Stomach (tissue), 9 donors: ENCODE data around the gene GRK2. TPM values are rescaled to one million over a fixed set of nuclear protein-coding genes. Genes with fewer than 3 reads are reported as not detected.

Experiments used
- DNase-seq, 2 donors: peaks; one replicate each; pipeline versions ENCODE4 v3.0.0 to v3.0.0-alpha.2; 2013 to 2019
- H3K27ac ChIP-seq, 5 donors: fragments of 200-600 bp in 4 of 5; sonication (generic) in 4 of 5; one replicate each; pipeline ENCODE4 v1.5.1; 2013 to 2019; ENCODE audit warnings: mild to moderate bottlenecking in 1 of 5, moderate library complexity in 1 of 5
- H3K27me3 ChIP-seq, 3 donors: fragments of 200-600 bp; sonication (generic); one replicate each; pipeline ENCODE4 v1.5.1; 2017 to 2019; ENCODE audit warnings: mixed run types in 1 of 3
- H3K36me3 ChIP-seq, 4 donors: fragments of 200-600 bp; sonication (generic); 1 replicate in 3 of 4; 2 replicates in 1 of 4; pipeline ENCODE4 v1.5.1; 2016 to 2019
- H3K4me1 ChIP-seq, 4 donors: fragments of 200-600 bp; sonication (generic); one replicate each; pipeline ENCODE4 v1.5.1; 2016 to 2019
- H3K4me3 ChIP-seq, 4 donors: fragments of 200-600 bp; sonication (generic) in 3 of 4; one replicate each; pipeline ENCODE4 v1.5.1; 2016 to 2019; ENCODE audit warnings: mild to moderate bottlenecking in 1 of 4
- H3K9me3 ChIP-seq, 4 donors: fragments of 200-600 bp; sonication (generic); one replicate each; pipeline ENCODE4 v1.5.1; 2016 to 2019
- EP300 ChIP-seq: sonication (generic); formaldehyde crosslinking; IDR thresholded peaks from one replicate; pipeline ENCODE4 v1.6.1; 2017; ENCODE audit warnings: antibody characterized with exemption
- POLR2A ChIP-seq, 4 donors: fragments of 450-650 bp; IDR thresholded peaks; one replicate each; pipeline ENCODE4 v1.6.1; 2016; ENCODE audit warnings: antibody characterized with exemption in 4 of 4, control low read depth in 2 of 4, mild to moderate bottlenecking in 1 of 4, moderate library complexity in 1 of 4
- POLR2AphosphoS5 ChIP-seq, 3 donors: sonication (generic); formaldehyde crosslinking; IDR thresholded peaks; one replicate each; pipeline ENCODE4 v1.6.1; 2016; ENCODE audit warnings: antibody characterized with exemption in 3 of 3
- WGBS, 5 donors: extraction: QIAGEN DNeasy Blood & Tissue Kit in 3 of 5; methylation state at CpG; one replicate each; pipeline versions ENCODE4 v1.1.5 to v1.1.7; 2013 to 2018; 5-methylcytosine and 5-hydroxymethylcytosine counted together
- intact Hi-C: fragments of 100-400 bp; cut with DNase I; formaldehyde crosslinking; loops from one replicate; pipeline ENCODE4 v1.15.1; 2023; ENCODE audit warnings: low total_unique reads
- polyA plus RNA-seq, 3 donors: library from polyadenylated mRNA; stranded (reverse); fragments of 200-250 nt; gene quantifications; one replicate each; pipeline ENCODE4 v1.2.3, GENCODE V29; 2013
- total RNA-seq, 5 donors: library from RNA; depleted of rRNA; stranded (reverse); fragments of >200 nt; gene quantifications; one replicate each; pipeline versions ENCODE4 v1.1.0 to v1.2.3, GENCODE V29; 2014 to 2016
- TF ChIP-seq, protein P1 (sequence below), 7 experiments: fragments of 450-650 bp in 4 of 7; fragments of 200-600 bp in 3 of 7; sonication (generic) in 3 of 7; IDR thresholded peaks; one replicate each; pipeline ENCODE4 v1.5.1; 2016 to 2019; ENCODE audit warnings: antibody characterized with exemption in 7 of 7, control low read depth in 2 of 7, mild to moderate bottlenecking in 1 of 7
- donor health status: healthy with polysubstance abuse.
- donor health status: Bipolar disorder and iron deficiency.
- donor health status: healthy.

The GRK2 gene
- total and polyA plus RNA-seq, 8 donors = 44.0 to 266 (median 86.2) TPM

DNA sequence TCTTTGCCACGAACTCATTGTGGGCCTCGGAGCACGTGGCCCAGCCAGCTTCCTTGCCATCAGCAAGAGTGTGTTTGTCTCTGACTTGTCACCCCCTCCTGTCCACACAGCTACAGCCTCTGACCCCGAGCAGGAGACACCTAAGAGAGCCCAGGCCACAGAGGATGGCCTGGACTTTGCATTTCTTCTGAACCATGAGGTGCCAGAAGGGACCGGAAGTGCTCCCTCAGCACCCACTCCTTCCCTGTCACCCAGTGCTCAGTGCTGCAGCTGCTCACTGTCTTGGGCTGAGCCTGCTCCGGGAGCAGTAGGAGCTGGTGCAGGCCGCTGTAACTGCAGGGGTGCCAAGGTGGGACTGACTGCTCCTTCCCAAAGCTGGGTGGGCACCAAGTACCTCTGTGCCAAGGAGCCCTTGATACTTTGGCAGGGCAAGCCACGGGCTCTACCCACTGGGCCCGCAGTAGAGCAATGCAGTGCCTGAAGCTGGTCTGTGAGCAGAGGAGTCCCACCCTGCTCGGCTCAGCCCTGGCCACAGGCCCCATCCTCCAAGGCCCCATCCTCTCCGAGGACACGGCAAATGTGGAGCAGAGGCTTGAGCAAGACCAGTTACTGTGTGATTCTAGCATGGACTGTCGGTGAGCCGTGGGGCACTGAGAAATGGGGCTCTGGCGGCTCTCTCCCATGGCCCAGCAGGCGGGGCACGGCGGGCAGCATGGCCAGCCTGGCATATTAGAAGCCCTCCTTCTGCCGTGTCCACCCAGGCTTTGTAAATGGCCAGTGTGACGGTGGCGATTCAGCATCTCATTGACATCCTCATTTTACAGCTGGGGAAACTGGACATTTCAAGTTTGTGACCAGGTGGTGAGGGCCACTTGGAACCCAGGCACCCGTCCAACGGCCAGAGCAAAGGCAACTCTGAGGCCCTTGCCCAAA, 6.3 kb downstream of the GRK2 start:
- H3K9me3 ChIP-seq = no peaks in the 10 kb centered on the region
- H3K4me1 ChIP-seq = peaks cover 98 to 100% (median 100%) of the 10 kb centered on the region in 4 donors
- peak overlapping the region; percentile 64 to 95 (median 92) for H3K27ac ChIP-seq
- H3K4me3 ChIP-seq = peak overlapping the region in 2 of 4 donors; percentile 96 to 98
- H3K36me3 ChIP-seq = peaks cover 0 to 31% (median 18%) of the 10 kb centered on the region in 4 donors
- no peak for TF ChIP-seq POLR2AphosphoS5 (IDR thresholded peaks at IDR 0.05)
- TF ChIP-seq POLR2A (IDR thresholded peaks at IDR 0.05) = no peak
- no peak for TF ChIP-seq EP300
- TF ChIP-seq, protein P1, sequence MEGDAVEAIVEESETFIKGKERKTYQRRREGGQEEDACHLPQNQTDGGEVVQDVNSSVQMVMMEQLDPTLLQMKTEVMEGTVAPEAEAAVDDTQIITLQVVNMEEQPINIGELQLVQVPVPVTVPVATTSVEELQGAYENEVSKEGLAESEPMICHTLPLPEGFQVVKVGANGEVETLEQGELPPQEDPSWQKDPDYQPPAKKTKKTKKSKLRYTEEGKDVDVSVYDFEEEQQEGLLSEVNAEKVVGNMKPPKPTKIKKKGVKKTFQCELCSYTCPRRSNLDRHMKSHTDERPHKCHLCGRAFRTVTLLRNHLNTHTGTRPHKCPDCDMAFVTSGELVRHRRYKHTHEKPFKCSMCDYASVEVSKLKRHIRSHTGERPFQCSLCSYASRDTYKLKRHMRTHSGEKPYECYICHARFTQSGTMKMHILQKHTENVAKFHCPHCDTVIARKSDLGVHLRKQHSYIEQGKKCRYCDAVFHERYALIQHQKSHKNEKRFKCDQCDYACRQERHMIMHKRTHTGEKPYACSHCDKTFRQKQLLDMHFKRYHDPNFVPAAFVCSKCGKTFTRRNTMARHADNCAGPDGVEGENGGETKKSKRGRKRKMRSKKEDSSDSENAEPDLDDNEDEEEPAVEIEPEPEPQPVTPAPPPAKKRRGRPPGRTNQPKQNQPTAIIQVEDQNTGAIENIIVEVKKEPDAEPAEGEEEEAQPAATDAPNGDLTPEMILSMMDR (IDR thresholded peaks at IDR 0.05) = no peak
- no peaks in the 10 kb centered on the region for H3K27me3 ChIP-seq
- 51 to 61% (median 56%) methylated on average over 18 to 23 of the region's 23 CpGs for WGBS, 5 donors
- DNase-seq = no peak
- intact Hi-C loops = no loop called here

DNA sequence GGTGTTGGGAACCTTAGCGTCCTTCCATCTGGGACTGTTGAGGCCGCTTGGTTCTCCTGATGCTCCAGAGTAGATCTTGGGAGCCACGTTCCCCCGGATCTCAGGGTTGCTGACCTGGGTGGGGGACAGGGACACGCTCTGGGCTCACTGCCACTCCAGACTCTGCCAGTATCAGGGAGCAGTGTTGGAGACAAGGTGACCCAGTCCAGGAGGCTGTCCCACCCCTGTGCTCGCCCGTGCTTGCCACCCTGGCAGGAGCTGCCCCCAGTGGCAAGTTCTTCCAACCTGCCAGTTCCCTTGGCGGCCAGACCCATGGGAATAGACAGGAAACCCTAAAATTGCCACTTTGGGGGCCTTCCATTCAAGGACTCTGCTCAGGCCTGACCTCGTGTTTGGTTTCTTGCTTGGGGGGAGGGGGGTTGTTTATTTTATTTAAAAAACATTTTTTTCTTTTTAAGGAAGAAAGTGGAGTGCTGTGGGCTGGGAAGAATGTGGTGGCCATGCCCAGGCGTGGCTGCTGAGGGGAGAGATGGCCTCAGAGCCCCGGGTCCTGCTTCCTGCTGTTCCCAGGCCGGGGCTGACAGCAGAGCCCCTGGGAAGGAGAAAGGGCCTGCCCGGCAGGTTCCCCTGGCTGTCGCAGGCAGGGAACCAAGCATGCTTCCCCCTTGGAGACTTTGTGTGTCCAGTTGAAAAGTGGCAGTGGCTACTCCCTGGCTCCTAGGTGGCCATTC, 7.2 kb downstream of the GRK2 start:
- WGBS, 5 donors = 17 to 29% (median 24%) methylated on average over 12 to 14 of the region's 14 CpGs
- TF ChIP-seq POLR2A (IDR thresholded peaks at IDR 0.05) (no peak), EP300 (no peak), POLR2AphosphoS5 (IDR thresholded peaks at IDR 0.05) (no peak)
- TF ChIP-seq, protein P1 (IDR thresholded peaks at IDR 0.05) = no peak
- Histone ChIP-seq H3K27ac (peak overlapping the region; percentile 64 to 95 (median 92)), H3K4me3 (peak overlapping the region in 1 of 4 donors; percentile 98), H3K27me3 (no peaks in the 10 kb centered on the region), H3K36me3 (peaks cover 0 to 34% (median 16%) of the 10 kb centered on the region in 4 donors), H3K4me1 (peaks cover 98 to 100% (median 100%) of the 10 kb centered on the region in 4 donors), H3K9me3 (no peaks in the 10 kb centered on the region)
- DNase-seq = peak in 1 of 2 donors; percentile 60
- intact Hi-C loops = no loop called here

DNA sequence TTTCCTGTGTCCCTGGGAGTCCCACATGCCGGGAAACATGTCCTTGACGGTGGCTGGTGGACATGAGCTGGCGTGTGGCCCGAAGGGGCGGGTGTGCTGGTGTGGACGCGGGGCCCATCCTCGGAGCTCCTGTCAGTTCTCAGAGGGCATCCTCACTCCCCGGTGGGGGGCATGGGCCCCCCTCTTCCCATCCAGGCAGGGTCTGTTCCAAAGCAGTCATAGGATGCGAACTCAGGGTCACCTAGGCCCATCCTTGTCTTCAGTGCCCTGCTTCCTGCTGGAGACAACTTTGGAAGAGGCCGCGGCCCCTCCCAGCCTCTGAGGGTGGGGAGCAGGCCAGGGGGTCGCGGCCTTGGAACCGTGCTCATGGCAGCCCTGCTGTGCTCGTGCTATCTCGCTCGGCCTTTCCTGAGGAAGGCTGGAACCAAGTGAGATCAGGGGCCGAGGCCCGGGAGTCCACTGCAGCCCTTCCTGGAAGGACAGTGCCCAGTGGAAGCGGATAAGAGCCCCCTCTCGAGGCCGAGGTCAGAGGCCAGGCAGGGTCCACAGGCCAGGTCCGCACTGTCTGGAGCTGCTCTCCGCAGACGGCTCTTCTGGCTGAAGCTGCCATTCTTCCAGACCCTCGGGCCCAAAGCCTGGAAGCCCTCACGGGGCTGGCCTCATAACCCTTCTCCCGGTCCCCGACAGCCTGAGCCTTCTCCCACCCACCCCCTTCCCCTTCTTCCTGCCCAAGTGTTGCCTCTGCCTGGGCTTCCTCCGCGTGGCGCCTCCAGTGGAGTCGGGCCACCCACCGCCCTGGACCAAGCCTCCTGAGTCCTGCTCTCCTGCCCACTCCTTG, 8.7 kb downstream of the GRK2 start:
- DNase-seq = no peak
- Histone ChIP-seq H3K27me3 (no peaks in the 10 kb centered on the region), H3K9me3 (no peaks in the 10 kb centered on the region), H3K27ac (peak overlapping the region; percentile 42 to 95 (median 92)), H3K4me3 (peak overlapping the region in 2 of 4 donors; percentile 8 to 23), H3K36me3 (peaks cover 13 to 45% (median 24%) of the 10 kb centered on the region in 4 donors), H3K4me1 (peaks cover 90 to 100% (median 99%) of the 10 kb centered on the region in 4 donors)
- intact Hi-C loops = no loop called here
- WGBS, 5 donors = 52 to 65% (median 63%) methylated on average over 26 to 35 of the region's 35 CpGs
- TF ChIP-seq, protein P1 (IDR thresholded peaks at IDR 0.05) = no peak
- no peak for TF ChIP-seq POLR2AphosphoS5 (IDR thresholded peaks at IDR 0.05)
- no peak for TF ChIP-seq POLR2A (IDR thresholded peaks at IDR 0.05)
- TF ChIP-seq EP300 = no peak
